ENCODE measurements around the gene NUP54.

NUP54 gene

GRCh38 chr4:76067652-76068286 is 80.4 kb downstream of the NUP54 start:
- ATAC-seq (peak; percentile 81), DNase-seq (peak; percentile 77)

- DNase-seq (no peak), ATAC-seq (no peak)
Measured at GRCh38 chr4:76066546-76066945, 81.7 kb downstream of the NUP54 start.

All from stimulated activated naive CD8-positive, alpha-beta T cell treated with anti-CD3 and anti-CD28 coated beads, Interleukin-15, Interleukin-2, amounts not matched to agents 100 U/mL and 50 U/mL, for 24 hours (primary cell).